ENCODE data around the gene MPRIP. TPM values are rescaled to one million over a fixed set of nuclear protein-coding genes. Genes with fewer than 3 reads are reported as not detected.
"Not testable (repeated sequence)": the region's sequence is repeated elsewhere in the genome, so short reads cannot be mapped to it uniquely, and the experiment has no call there.

MPRIP gene
- total RNA-seq, 1 donor from 2014 or later, result 102 TPM

DNA sequence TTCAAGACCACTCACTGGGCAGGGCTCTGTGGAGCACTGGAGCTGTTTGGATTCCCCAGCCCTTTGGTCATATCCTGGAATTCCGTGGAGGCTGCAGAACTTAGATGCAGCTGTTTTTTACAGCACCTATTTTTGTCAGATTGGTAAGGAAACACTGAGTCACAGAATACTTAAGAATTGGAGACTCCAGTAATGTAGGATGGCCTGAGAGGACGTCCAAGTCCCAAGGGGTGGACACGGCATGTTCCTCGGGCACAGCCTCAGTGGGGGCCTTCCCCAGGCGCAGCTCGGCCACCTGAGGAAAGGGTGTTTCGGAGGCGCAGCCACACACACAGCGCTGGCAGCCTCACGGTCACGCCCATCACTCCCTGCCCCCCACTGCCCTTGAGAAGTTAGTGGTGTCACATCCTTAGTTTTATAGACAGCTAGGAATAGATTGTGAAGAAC lies 149.1 kb downstream of the MPRIP start:
- DNase-seq (ENCODE audit: low read depth), result no peak
- H3K4me3 ChIP-seq (ENCODE audit: low read depth, low read length), result no peak overlapping the region
- TF ChIP-seq, protein P1, sequence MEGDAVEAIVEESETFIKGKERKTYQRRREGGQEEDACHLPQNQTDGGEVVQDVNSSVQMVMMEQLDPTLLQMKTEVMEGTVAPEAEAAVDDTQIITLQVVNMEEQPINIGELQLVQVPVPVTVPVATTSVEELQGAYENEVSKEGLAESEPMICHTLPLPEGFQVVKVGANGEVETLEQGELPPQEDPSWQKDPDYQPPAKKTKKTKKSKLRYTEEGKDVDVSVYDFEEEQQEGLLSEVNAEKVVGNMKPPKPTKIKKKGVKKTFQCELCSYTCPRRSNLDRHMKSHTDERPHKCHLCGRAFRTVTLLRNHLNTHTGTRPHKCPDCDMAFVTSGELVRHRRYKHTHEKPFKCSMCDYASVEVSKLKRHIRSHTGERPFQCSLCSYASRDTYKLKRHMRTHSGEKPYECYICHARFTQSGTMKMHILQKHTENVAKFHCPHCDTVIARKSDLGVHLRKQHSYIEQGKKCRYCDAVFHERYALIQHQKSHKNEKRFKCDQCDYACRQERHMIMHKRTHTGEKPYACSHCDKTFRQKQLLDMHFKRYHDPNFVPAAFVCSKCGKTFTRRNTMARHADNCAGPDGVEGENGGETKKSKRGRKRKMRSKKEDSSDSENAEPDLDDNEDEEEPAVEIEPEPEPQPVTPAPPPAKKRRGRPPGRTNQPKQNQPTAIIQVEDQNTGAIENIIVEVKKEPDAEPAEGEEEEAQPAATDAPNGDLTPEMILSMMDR (conservative IDR thresholded peaks at IDR 0.05; ENCODE audit: low read depth, low read length), result no peak

DNA sequence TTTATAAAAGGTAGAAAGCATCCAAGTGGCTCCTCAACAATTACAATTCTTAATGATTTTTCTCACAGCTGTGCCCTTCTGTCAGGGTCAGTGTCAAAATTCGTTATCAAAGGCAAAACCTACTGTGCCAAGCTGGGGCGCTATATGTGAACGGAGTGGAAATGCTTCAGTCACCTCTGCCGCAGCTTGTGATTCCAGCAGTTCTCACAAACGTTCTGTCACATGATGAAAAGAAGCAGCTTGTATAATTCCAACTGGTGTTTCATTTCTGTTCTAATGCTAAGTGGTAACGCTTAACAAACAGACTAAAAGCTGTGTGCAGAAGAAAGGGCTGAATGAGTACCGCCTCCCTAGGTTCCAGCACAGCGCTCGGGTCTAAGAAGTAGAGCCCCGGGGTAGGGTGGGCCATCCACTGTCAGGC lies 149.7 kb downstream of the MPRIP start:
- TF ChIP-seq, protein P1 (conservative IDR thresholded peaks at IDR 0.05; ENCODE audit: low read depth, low read length), result no peak
- DNase-seq (ENCODE audit: low read depth), result no peak
- no peak overlapping the region for H3K4me3 ChIP-seq (ENCODE audit: low read depth, low read length)

DNA sequence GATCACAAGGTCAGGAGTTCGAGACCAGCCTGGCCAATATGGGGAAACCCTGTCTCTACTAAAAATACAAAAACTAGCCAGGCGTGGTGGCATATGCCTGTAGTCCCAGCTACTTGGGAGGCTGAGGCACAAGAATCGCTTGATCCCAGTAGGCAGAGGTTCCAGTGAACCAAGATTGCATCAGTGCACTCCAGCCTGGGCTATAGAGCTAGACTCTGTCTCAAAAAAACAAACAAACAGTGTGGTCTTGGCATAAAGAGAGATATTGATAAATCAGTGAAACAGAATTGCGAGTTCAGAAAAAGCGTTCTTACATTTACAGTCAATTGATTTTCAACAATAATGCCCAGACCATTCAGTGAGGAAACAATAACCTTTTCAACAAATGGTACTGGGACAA lies 153.2 kb downstream of the MPRIP start:
- not testable (repeated sequence) for H3K4me3 ChIP-seq (ENCODE audit: low read depth, low read length); DNase-seq (ENCODE audit: low read depth)

DNA sequence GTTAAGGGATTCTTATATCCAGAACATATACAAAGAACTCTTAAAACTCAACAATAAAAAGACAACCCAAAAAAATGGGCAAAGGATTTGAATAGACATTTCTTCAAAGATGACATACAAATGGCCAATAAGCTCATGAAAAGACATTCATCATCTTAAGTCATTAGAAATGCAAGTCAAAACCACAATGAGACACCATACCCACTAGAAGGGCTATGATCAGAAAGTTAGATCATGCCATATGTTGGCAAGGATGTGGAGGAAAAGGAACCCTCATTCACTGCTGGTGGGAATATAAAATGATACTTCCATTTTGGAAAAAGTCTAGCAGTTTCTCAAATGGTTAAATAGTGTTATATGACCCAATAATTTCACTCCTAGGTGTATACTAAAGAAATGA lies 154.5 kb downstream of the MPRIP start:
- no peak for DNase-seq (ENCODE audit: low read depth)
- no peak overlapping the region for H3K4me3 ChIP-seq (ENCODE audit: low read depth, low read length)
- TF ChIP-seq, protein P1 (conservative IDR thresholded peaks at IDR 0.05; ENCODE audit: low read depth, low read length), result no peak

DNA sequence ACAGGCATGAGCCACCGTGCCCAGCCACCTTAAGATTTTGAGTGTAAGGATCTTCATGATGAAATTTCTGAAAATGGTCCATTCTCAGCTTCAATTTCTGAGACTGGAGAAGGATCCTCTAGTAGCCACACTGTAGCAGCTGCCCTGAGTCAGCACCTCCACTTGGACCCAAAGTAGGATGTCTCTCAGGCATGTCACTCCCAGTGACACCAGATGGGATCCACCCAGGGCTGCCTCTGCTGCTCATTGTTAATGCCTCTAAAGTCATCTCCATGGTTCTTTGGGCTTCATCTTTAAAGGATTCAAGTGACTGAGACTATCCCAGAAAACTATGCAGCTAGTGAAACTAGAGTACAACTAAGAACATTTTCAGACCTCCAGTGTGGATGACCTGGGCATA lies 156.0 kb downstream of the MPRIP start:
- no peak overlapping the region for H3K4me3 ChIP-seq (ENCODE audit: low read depth, low read length)
- TF ChIP-seq, protein P1 (conservative IDR thresholded peaks at IDR 0.05; ENCODE audit: low read depth, low read length), result no peak
- no peak for DNase-seq (ENCODE audit: low read depth)

DNA sequence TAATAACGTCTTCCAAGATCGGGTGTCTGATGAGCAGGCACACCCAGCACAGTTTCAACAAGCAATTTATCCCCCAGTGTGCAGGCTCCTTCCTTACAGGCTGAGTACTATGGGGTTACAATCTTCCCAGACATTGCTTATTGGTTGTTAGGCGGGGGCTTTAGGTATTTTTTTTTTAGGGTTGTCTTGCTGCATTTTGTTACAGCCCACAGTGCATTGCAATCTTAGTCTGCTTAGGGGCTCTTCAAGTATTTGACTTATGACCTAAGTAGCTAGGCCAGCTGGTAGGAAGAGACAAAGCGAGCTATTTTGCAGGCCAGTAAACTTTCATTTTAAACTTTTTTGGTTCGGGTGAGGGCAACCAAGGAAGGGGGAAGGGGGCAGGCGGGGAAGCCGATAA lies 158.1 kb downstream of the MPRIP start:
- no peak for DNase-seq (ENCODE audit: low read depth)
- H3K4me3 ChIP-seq (ENCODE audit: low read depth, low read length), result no peak overlapping the region
- TF ChIP-seq, protein P1 (conservative IDR thresholded peaks at IDR 0.05; ENCODE audit: low read depth, low read length), result no peak

DNA sequence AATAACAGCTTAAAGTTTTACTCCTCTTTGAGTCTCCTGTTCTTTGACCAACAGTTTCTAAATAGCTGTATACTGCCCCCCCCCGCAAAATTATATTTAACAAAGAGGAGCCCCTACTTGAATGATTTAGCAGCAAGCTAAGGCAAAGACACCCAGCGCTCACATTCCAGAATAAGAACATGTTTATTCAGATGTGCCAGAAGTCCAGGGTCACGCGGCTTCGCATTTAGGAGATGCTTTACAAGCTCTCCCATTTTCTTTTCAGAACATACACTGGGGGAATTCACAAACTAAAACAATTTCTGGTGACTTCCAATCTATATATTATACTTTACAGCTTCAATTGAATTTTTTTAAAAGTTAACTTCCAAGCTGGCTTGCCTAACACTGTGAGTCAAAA lies 158.6 kb downstream of the MPRIP start:
- no peak for DNase-seq (ENCODE audit: low read depth)
- TF ChIP-seq, protein P1 (conservative IDR thresholded peaks at IDR 0.05; ENCODE audit: low read depth, low read length), result no peak

DNA sequence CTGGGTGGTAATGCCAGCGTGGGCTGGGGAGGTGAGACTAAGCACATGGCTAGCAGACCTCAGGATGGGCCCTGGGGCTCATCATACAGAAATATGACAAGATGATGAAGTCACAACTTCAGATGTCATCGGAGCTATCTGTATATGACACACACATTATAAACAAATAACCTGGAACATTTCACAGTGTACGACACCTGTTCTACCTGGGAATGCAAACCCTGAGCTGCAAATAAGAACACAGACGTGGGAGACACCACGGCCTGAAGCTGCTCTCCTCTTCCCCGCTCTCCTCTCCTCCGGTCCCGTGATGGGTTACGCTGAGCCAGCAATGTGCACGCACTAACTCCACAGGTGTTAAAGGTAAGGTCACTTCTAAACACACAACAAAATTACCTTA lies 159.0 kb downstream of the MPRIP start:
- no peak for DNase-seq (ENCODE audit: low read depth)
- no peak overlapping the region for H3K4me3 ChIP-seq (ENCODE audit: low read depth, low read length)
- TF ChIP-seq, protein P1 (conservative IDR thresholded peaks at IDR 0.05; ENCODE audit: low read depth, low read length), result no peak

More for the DNA sequence above, 158.6 kb downstream of the MPRIP start:
- no peak overlapping the region for H3K4me3 ChIP-seq (ENCODE audit: low read depth, low read length)

Data from epithelial cell of proximal tubule (primary cell).